Activated effector memory CD4-positive, alpha-beta T cell treated with anti-CD3 and anti-CD28 coated beads, Interleukin-2, amount 50 U/mL, for 16 hours (primary cell): ENCODE results near the gene CRIM1.
"Not testable (repeated sequence)": the region's sequence is repeated elsewhere in the genome, so short reads cannot be mapped to it uniquely, and the experiment has no call there.

Source experiments
- DNase-seq: peaks from one replicate; pipeline ENCODE4 v3.0.0-alpha.2; 2020

The CRIM1 gene

GRCh38 chr2:36351736-36352349 lies 3.7 kb upstream of the CRIM1 start:
- DNase-seq = no peak

GRCh38 chr2:36352701-36353100 lies 2.9 kb upstream of the CRIM1 start:
- no peak for DNase-seq

- DNase-seq = no peak
Measured at GRCh38 chr2:36354811-36355150, 797 bp upstream of the CRIM1 start.

GRCh38 chr2:36355890-36356297 lies 316 bp downstream of the CRIM1 start:
- no peak for DNase-seq

- peak; percentile 74 for DNase-seq
Measured at GRCh38 chr2:36356298-36356989, 866 bp downstream of the CRIM1 start.

- peak; percentile 66 for DNase-seq
Measured at GRCh38 chr2:36356990-36357846, 1.6 kb downstream of the CRIM1 start.

GRCh38 chr2:36357847-36358659 lies 2.5 kb downstream of the CRIM1 start:
- DNase-seq = no peak

- DNase-seq = no peak
Measured at GRCh38 chr2:36359067-36359466, 3.5 kb downstream of the CRIM1 start.

GRCh38 chr2:36360063-36360462 lies 4.5 kb downstream of the CRIM1 start:
- DNase-seq = no peak

GRCh38 chr2:36360834-36361233 lies 5.3 kb downstream of the CRIM1 start:
- DNase-seq = no peak

- no peak for DNase-seq
Measured at GRCh38 chr2:36361396-36361795, 5.8 kb downstream of the CRIM1 start.

GRCh38 chr2:36362291-36362690 lies 6.7 kb downstream of the CRIM1 start:
- DNase-seq = no peak

- not testable (repeated sequence) for DNase-seq
Measured at GRCh38 chr2:36363085-36363484, 7.5 kb downstream of the CRIM1 start.

- DNase-seq = no peak
Measured at GRCh38 chr2:36366491-36367120, 11.0 kb downstream of the CRIM1 start.

- no peak for DNase-seq
Measured at GRCh38 chr2:36367486-36367885, 11.9 kb downstream of the CRIM1 start.

GRCh38 chr2:36367895-36368353 lies 12.3 kb downstream of the CRIM1 start:
- DNase-seq = no peak

GRCh38 chr2:36368438-36368837 lies 12.9 kb downstream of the CRIM1 start:
- DNase-seq = no peak

- DNase-seq = no peak
Measured at GRCh38 chr2:36369163-36369562, 13.6 kb downstream of the CRIM1 start.

- no peak for DNase-seq
Measured at GRCh38 chr2:36369716-36370115, 14.1 kb downstream of the CRIM1 start.

- no peak for DNase-seq
Measured at GRCh38 chr2:36370281-36370680, 14.7 kb downstream of the CRIM1 start.

- no peak for DNase-seq
Measured at GRCh38 chr2:36371070-36371874, 15.7 kb downstream of the CRIM1 start.
